Adrenal gland (tissue), 12 donors: ENCODE measurements around the gene SRPK2. TPM values are rescaled to one million over a fixed set of nuclear protein-coding genes. Genes with fewer than 3 reads are reported as not detected.

Source experiments
- DNase-seq, 7 donors: peaks; one replicate each; pipeline ENCODE4 v3.0.0-alpha.2; 2019 to 2020
- H3K27ac ChIP-seq, 5 donors: fragments of 200-600 bp; sonication (generic) in 4 of 5; 1 replicate in 3 of 5; 2 replicates in 2 of 5; pipeline versions ENCODE4 v1.5.1 to v1.8.0; 2016 to 2020; ENCODE audit warnings: mild to moderate bottlenecking in 1 of 5
- H3K27me3 ChIP-seq: fragments of 200-600 bp; 2 replicates; pipeline ENCODE4 v1.8.0; 2021
- H3K36me3 ChIP-seq, 2 donors: fragments of 200-600 bp; replicated peaks in 1 of 2; 1 replicate in 1 of 2; 2 replicates in 1 of 2; pipeline versions ENCODE4 v1.5.1 to v1.8.0; 2018 to 2022
- H3K4me1 ChIP-seq, 2 donors: fragments of 200-600 bp; replicated peaks in 1 of 2; 1 replicate in 1 of 2; 2 replicates in 1 of 2; pipeline versions ENCODE4 v1.5.1 to v1.8.0; 2018 to 2021
- H3K4me3 ChIP-seq, 4 donors: fragments of 200-600 bp; sonication (generic) in 3 of 4; one replicate each; pipeline ENCODE4 v1.5.1; 2016 to 2018
- H3K9me3 ChIP-seq, 3 donors: fragments of 200-600 bp; sonication (generic) in 1 of 3; replicated peaks in 1 of 3; 1 replicate in 2 of 3; 2 replicates in 1 of 3; pipeline versions ENCODE4 v1.5.1 to v1.8.0; 2016 to 2021
- POLR2A ChIP-seq, 2 donors: fragments of 450-650 bp; IDR thresholded peaks; one replicate each; pipeline ENCODE4 v1.6.1; 2017; ENCODE audit warnings: antibody characterized with exemption in 2 of 2, mild to moderate bottlenecking in 2 of 2, moderate library complexity in 1 of 2
- WGBS, 4 donors: extraction: QIAGEN DNeasy Blood & Tissue Kit in 2 of 4; methylation state at CpG; one replicate each; pipeline versions ENCODE4 v1.1.5 to v1.1.7; 2013 to 2017; 5-methylcytosine and 5-hydroxymethylcytosine counted together
- intact Hi-C, 2 donors: fragments of 100-400 bp; cut with DNase I; formaldehyde crosslinking; loops; one replicate each; pipeline versions ENCODE4 v1.14.1 to v1.15.0; 2022 to 2023
- polyA plus RNA-seq, 3 donors: library from polyadenylated mRNA; stranded (reverse); fragments of 200-250 nt in 2 of 3; fragments of 350-450 nt in 1 of 3; fragmentation: Illumina TruSeq in 1 of 3; extraction: RNeasy Lipid Tissue Mini Kit (QIAGEN cat#74804) in 1 of 3; gene quantifications; one replicate each; pipeline ENCODE4 v1.2.3, GENCODE V29; 2013 to 2014
- total RNA-seq, 9 donors: library from RNA; depleted of rRNA in 4 of 9; stranded (reverse); fragments of >200 nt in 4 of 9; fragments of 120-200 nt in 1 of 9; fragmentation: NEBNext Ultra II Directional in 1 of 9; extraction: Animal tissue kit (Norgen Biotek cat#: 25700) in 1 of 9; gene quantifications; one replicate each; pipeline versions ENCODE4 v1.1.0 to v1.2.4, GENCODE V29; 2013 to 2023
- TF ChIP-seq, protein P1 (sequence below), 6 experiments: fragments of 450-650 bp in 4 of 6; fragments of 200-600 bp in 2 of 6; sonication (generic) in 1 of 6; IDR thresholded peaks; 1 replicate in 5 of 6; 2 replicates in 1 of 6; pipeline versions ENCODE4 v1.5.1 to v1.8.0; 2016 to 2021; ENCODE audit warnings: antibody characterized with exemption in 6 of 6, mild to moderate bottlenecking in 2 of 6, moderate library complexity in 1 of 6
- donor health status: healthy with polysubstance abuse.
- donor health status: Bipolar disorder and iron deficiency.
- donor health status: DM: yes; HTN: yes; CAD: no.
- donor health status: DM: no; HTN: no; CAD: no.
- donor health status: DM: no; HTN: no; CAD: no.
- donor health status: DM: yes; HTN: yes; CAD: no.

SRPK2 gene
- total and polyA plus RNA-seq, 12 donors: 7.3 to 64.7 (median 36.6) TPM

DNA sequence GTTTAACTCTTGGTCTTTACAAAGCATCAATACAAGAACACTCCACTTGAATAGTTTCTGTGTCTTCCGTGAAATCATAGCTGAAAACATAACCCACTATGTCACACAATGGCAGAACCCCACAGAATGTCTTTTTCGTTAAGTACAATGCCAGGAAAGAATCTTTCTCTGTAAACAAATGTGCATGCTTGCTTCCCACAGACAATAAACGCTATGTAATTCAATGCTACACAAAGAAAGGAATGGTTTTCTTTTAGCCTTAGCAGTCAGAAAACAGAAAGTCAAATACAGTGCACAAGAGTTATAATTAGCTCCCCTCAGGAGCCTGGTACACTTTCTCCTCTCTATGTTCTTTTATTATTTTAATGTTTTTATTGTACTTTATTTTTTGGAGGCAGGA is 186.1 kb downstream of the SRPK2 start:
- Histone ChIP-seq H3K9me3 (no peaks in the 10 kb centered on the region), H3K36me3 (no peaks in the 10 kb centered on the region), H3K27ac (no peak overlapping the region), H3K4me3 (no peak overlapping the region), H3K4me1 (peaks cover 0 to 5% of the 10 kb centered on the region in 2 donors), H3K27me3 (no peaks in the 10 kb centered on the region)
- 83 to 93% (median 91%) methylated on average over 3 of the region's 3 CpGs for WGBS, 4 donors
- no peak for DNase-seq
- TF ChIP-seq, protein P1, sequence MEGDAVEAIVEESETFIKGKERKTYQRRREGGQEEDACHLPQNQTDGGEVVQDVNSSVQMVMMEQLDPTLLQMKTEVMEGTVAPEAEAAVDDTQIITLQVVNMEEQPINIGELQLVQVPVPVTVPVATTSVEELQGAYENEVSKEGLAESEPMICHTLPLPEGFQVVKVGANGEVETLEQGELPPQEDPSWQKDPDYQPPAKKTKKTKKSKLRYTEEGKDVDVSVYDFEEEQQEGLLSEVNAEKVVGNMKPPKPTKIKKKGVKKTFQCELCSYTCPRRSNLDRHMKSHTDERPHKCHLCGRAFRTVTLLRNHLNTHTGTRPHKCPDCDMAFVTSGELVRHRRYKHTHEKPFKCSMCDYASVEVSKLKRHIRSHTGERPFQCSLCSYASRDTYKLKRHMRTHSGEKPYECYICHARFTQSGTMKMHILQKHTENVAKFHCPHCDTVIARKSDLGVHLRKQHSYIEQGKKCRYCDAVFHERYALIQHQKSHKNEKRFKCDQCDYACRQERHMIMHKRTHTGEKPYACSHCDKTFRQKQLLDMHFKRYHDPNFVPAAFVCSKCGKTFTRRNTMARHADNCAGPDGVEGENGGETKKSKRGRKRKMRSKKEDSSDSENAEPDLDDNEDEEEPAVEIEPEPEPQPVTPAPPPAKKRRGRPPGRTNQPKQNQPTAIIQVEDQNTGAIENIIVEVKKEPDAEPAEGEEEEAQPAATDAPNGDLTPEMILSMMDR (IDR thresholded peaks at IDR 0.05): no peak
- TF ChIP-seq POLR2A (IDR thresholded peaks at IDR 0.05): no peak
- intact Hi-C loops: no loop called here

DNA sequence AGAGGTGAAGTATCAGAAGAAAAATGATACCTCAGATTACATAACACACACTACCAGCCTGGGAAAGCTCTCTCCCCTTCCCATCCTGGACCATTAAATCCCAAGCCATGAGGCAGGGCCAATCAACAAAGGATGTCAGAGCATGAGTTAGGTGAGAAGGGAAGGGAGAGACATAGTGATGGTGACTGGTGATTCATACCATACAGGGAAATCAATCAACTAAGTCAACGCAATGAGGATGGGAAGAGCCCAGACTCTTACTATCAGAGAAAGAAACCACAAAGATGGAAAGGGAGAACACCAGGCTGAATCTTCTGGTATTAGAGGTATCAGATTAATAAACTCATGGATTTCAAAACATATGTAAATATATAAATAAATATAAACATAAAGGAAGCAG is 189.3 kb downstream of the SRPK2 start:
- no peaks in the 10 kb centered on the region for H3K27me3 ChIP-seq
- peaks cover 0 to 5% of the 10 kb centered on the region in 2 donors for H3K4me1 ChIP-seq
- H3K4me3 ChIP-seq: no peak overlapping the region
- TF ChIP-seq, protein P1 (IDR thresholded peaks at IDR 0.05): no peak
- no peak for TF ChIP-seq POLR2A (IDR thresholded peaks at IDR 0.05)
- 70 to 91% (median 76%) methylated on average over 1 of the region's 1 CpG for WGBS, 4 donors
- intact Hi-C loops: no loop called here
- no peaks in the 10 kb centered on the region for H3K36me3 ChIP-seq
- no peak overlapping the region for H3K27ac ChIP-seq
- no peaks in the 10 kb centered on the region for H3K9me3 ChIP-seq
- no peak for DNase-seq

DNA sequence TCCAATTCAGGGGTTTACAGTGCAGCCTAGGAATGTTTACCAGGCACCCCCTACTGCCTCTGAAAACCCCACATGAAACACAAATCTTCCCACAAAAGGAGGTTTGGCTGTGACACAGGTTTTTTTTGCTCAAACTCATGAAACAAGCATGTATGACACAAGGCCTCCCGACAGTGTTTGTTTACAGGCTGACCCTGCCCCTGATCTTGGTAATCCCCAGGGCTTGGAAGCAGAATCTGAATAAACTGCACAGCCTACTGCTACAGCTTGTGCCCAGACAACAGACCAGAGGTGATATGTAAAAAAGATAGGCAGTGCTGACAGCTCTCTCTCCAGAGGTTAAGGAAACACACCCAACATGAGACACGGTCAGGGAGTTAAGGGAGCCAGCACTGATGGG is 190.5 kb downstream of the SRPK2 start:
- WGBS, 4 donors: 36 to 50% (median 45%) methylated on average over 2 of the region's 2 CpGs
- intact Hi-C loops: no loop called here

DNA sequence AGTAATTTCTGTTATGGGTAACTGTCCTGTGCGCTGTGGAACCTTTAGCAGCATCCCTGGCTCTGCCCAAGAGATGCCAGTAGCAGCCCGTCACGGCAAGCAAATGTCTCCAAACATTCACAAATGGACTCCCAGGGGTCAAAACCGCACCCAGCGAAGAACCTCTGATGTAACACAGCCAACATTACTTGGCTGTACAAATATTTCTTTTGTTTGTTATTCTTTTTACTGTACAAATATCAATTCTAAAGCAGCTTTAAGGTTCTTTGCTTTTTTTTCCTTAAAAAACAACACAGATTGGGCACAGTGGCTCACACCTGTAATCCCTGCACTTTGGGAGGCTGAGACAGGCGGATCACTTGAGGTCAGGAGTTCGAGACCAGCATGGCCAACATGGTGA is 192.2 kb downstream of the SRPK2 start:
- no peaks in the 10 kb centered on the region for H3K27me3 ChIP-seq
- no peak overlapping the region for H3K27ac ChIP-seq
- no peaks in the 10 kb centered on the region for H3K9me3 ChIP-seq
- TF ChIP-seq, protein P1 (IDR thresholded peaks at IDR 0.05): no peak
- TF ChIP-seq POLR2A (IDR thresholded peaks at IDR 0.05): no peak
- WGBS, 4 donors: 73 to 96% (median 83%) methylated on average over 7 of the region's 7 CpGs
- H3K36me3 ChIP-seq: no peaks in the 10 kb centered on the region
- peaks cover 0 to 5% of the 10 kb centered on the region in 2 donors for H3K4me1 ChIP-seq
- no peak overlapping the region for H3K4me3 ChIP-seq
- DNase-seq: no peak
- intact Hi-C loops: no loop called here

More for the DNA sequence above, 190.5 kb downstream of the SRPK2 start:
- H3K4me3 ChIP-seq: no peak overlapping the region
- no peak for TF ChIP-seq POLR2A (IDR thresholded peaks at IDR 0.05)
- TF ChIP-seq, protein P1 (IDR thresholded peaks at IDR 0.05): no peak
- H3K27ac ChIP-seq: no peak overlapping the region
- H3K36me3 ChIP-seq: no peaks in the 10 kb centered on the region
- DNase-seq: peak in 1 of 7 donors; percentile 3
- H3K4me1 ChIP-seq: peaks cover 0 to 5% of the 10 kb centered on the region in 2 donors
- H3K27me3 ChIP-seq: no peaks in the 10 kb centered on the region
- no peaks in the 10 kb centered on the region for H3K9me3 ChIP-seq
